DOHH2 (cell line): ENCODE measurements around the gene PPP1R2C.

ENCODE experiments used
- H3F3A ChIP-seq: fragments of 200-600 bp; sonication (generic), shearing (Covaris generic); 2 replicates; pipeline ENCODE4 v1.6.0; 2016; ENCODE audit warnings: antibody characterized with exemption, mild to moderate bottlenecking; ENCODE audit not compliant: control insufficient read depth, insufficient read depth
- H3K27ac ChIP-seq: fragments of 200-600 bp; sonication (generic); 2 replicates; pipeline ENCODE4 v1.5.1; 2014; ENCODE audit warnings: low read depth, mild to moderate bottlenecking, low read length, moderate library complexity
- H3K27me3 ChIP-seq: fragments of 200-600 bp; sonication (generic); 2 replicates; pipeline ENCODE4 v1.6.1; 2014; ENCODE audit warnings: mild to moderate bottlenecking, low read length, mixed read lengths; ENCODE audit not compliant: control insufficient read depth
- H3K36me3 ChIP-seq: fragments of 200-600 bp; sonication (generic); 2 replicates; pipeline ENCODE4 v1.6.1; 2014; ENCODE audit warnings: mild to moderate bottlenecking, low read length, moderate library complexity, mixed read lengths; ENCODE audit not compliant: control insufficient read depth
- H3K4me1 ChIP-seq: fragments of 200-600 bp; sonication (generic); 2 replicates; pipeline ENCODE4 v1.6.1; 2014; ENCODE audit warnings: mild to moderate bottlenecking, low read length, mixed read lengths; ENCODE audit not compliant: control insufficient read depth
- H3K4me2 ChIP-seq: fragments of 200-600 bp; sonication (generic); 2 replicates; pipeline ENCODE4 v1.6.0; 2014; ENCODE audit warnings: mild to moderate bottlenecking, low read length, moderate library complexity
- H3K4me3 ChIP-seq: fragments of 200-600 bp; sonication (generic); 2 replicates; pipeline ENCODE4 v1.5.1; 2014; ENCODE audit warnings: mild to moderate bottlenecking, low read length, mixed read lengths
- H3K79me2 ChIP-seq: fragments of 200-600 bp; sonication (generic); 2 replicates; pipeline ENCODE4 v1.6.1; 2014; ENCODE audit warnings: mild to moderate bottlenecking, low read length, mixed read lengths; ENCODE audit not compliant: control insufficient read depth
- H3K9me2 ChIP-seq: fragments of 200-600 bp; sonication (generic); replicated peaks from 2 replicates; pipeline ENCODE4 v1.6.1; 2014; ENCODE audit warnings: mild to moderate bottlenecking, low read length, mixed read lengths; ENCODE audit not compliant: control insufficient read depth
- H3K9me3 ChIP-seq: fragments of 200-600 bp; sonication (generic); 2 replicates; pipeline ENCODE4 v1.6.1; 2014; ENCODE audit warnings: antibody characterized with exemption, low read length, mixed read lengths; ENCODE audit not compliant: control insufficient read depth, insufficient read depth
- H4K20me1 ChIP-seq: fragments of 200-600 bp; sonication (generic); 2 replicates; pipeline ENCODE4 v1.6.0; 2014; ENCODE audit warnings: low read depth, mild to moderate bottlenecking, antibody characterized with exemption, low read length, moderate library complexity; ENCODE audit not compliant: control insufficient read depth, insufficient read depth
- EZH2phosphoT487 ChIP-seq: fragments of 200-600 bp; sonication (generic); IDR thresholded peaks from 2 replicates; pipeline ENCODE4 v1.6.1; 2017; ENCODE audit warnings: borderline replicate concordance, mild to moderate bottlenecking, antibody characterized with exemption, low read length, moderate library complexity, mixed read lengths
- TF ChIP-seq, protein P1 (sequence below): fragments of 200-600 bp; sonication (generic); IDR thresholded peaks from one replicate; pipeline ENCODE4 v1.5.1; 2014; ENCODE audit warnings: antibody characterized with exemption, mild to moderate bottlenecking, low read depth, low read length; ENCODE audit not compliant: poor library complexity, severe bottlenecking

PPP1R2C gene

DNA sequence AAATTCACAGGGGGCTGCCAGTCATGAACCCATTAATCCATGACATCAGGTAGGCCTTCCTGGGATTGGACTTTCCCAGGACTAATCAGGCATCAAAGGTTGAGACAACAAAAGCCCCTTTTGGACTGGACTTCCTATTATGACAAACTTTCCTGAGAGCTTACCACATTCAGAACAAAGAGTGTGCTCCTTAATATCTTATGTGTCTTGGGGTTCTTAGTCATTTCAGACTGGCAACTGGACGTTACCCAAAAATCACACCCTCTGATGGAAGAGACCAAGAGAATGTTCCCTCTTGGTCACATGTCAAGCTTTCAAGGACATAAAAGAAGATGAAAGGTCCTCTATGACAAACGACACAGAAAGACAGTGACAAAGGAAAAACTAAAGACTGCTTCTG is 31.6 kb upstream of the PPP1R2C start:
- Histone ChIP-seq H3K9me2 (no peaks in the 10 kb centered on the region), H3K27me3 (no peaks in the 10 kb centered on the region), H4K20me1 (no peaks in the 10 kb centered on the region), H3K79me2 (no peaks in the 10 kb centered on the region), H3K4me2 (no peak overlapping the region), H3F3A (no peaks in the 10 kb centered on the region), H3K27ac (no peak overlapping the region), H3K4me1 (no peaks in the 10 kb centered on the region; the same call in 1 of the 2 replicates), H3K36me3 (no peaks in the 10 kb centered on the region), H3K4me3 (no peak overlapping the region), H3K9me3 (no peaks in the 10 kb centered on the region)
- TF ChIP-seq, protein P1, sequence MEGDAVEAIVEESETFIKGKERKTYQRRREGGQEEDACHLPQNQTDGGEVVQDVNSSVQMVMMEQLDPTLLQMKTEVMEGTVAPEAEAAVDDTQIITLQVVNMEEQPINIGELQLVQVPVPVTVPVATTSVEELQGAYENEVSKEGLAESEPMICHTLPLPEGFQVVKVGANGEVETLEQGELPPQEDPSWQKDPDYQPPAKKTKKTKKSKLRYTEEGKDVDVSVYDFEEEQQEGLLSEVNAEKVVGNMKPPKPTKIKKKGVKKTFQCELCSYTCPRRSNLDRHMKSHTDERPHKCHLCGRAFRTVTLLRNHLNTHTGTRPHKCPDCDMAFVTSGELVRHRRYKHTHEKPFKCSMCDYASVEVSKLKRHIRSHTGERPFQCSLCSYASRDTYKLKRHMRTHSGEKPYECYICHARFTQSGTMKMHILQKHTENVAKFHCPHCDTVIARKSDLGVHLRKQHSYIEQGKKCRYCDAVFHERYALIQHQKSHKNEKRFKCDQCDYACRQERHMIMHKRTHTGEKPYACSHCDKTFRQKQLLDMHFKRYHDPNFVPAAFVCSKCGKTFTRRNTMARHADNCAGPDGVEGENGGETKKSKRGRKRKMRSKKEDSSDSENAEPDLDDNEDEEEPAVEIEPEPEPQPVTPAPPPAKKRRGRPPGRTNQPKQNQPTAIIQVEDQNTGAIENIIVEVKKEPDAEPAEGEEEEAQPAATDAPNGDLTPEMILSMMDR, result no peak
- no peak for TF ChIP-seq EZH2phosphoT487

DNA sequence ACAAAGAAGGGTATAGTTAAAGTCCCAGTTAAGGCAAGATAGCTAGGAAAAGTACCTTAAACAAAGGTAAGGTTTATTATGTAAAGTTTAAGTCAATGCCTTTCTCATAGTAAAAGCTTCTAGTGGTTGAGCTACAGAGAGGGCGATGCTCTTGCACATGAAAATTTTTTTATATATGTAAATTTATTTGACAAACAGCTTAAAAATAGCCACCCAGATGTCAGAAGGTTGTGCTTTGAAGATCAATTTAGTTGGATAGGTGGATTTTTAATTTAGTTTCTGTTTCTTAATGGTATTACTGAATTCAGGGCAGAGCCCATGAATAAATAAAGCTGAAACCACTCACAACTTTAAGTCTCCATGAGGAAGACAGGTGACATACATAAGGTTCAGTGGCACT is 29.4 kb upstream of the PPP1R2C start:
- Histone ChIP-seq H3F3A (no peaks in the 10 kb centered on the region), H3K4me2 (no peak overlapping the region), H3K9me2 (no peaks in the 10 kb centered on the region), H4K20me1 (no peaks in the 10 kb centered on the region), H3K36me3 (no peaks in the 10 kb centered on the region), H3K27ac (no peak overlapping the region), H3K27me3 (no peaks in the 10 kb centered on the region), H3K4me1 (no peaks in the 10 kb centered on the region; the same call in 1 of the 2 replicates), H3K79me2 (no peaks in the 10 kb centered on the region), H3K4me3 (no peak overlapping the region), H3K9me3 (no peaks in the 10 kb centered on the region)
- no peak for TF ChIP-seq EZH2phosphoT487
- TF ChIP-seq, protein P1, result no peak

DNA sequence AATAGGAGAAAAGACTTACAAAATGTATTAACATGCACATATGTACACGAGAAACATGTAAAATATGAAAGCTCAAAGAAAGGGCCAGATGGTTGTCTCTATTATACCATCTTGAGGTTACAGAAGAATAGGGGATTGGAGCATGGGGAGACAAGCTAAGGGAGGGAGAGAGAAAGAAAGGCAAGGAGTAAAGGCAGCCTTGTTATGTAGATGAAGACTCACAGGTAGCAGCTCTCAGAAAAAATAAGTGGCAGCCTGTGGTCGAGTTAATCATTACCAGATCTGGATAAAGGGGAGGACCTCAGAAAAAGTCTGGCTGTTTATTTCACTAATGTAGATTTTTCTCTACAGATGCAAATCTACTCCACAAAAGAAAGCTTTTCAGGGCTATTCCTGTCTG is 26.6 kb upstream of the PPP1R2C start:
- Histone ChIP-seq H3K36me3 (no peaks in the 10 kb centered on the region), H3K9me3 (no peaks in the 10 kb centered on the region), H3K4me3 (no peak overlapping the region), H4K20me1 (no peaks in the 10 kb centered on the region), H3F3A (no peaks in the 10 kb centered on the region), H3K4me1 (no peaks in the 10 kb centered on the region; the same call in 1 of the 2 replicates), H3K27ac (no peak overlapping the region), H3K9me2 (no peaks in the 10 kb centered on the region), H3K79me2 (no peaks in the 10 kb centered on the region), H3K4me2 (no peak overlapping the region), H3K27me3 (no peaks in the 10 kb centered on the region)
- TF ChIP-seq EZH2phosphoT487, result no peak
- TF ChIP-seq, protein P1, result no peak

DNA sequence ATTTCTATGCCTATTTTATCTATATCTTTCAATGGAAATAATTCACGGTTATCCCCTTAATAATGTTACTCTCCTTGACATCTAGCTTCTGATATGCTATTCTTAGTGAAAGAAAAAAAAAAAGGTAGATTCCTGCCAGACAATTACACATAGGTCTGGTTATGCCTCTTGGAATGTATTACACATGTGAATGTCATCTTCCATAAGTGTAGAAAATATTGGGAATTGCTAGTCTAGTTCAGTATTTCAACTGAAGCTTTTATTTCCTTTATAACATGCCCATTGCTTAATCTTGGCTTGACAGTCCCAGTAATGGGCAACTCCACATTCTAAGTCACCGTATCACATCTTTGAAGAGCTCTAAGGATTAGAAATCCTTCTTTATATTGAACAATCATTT is 25.4 kb upstream of the PPP1R2C start:
- H3K27ac ChIP-seq, result no peak overlapping the region
- no peaks in the 10 kb centered on the region for H4K20me1 ChIP-seq
- H3F3A ChIP-seq, result no peaks in the 10 kb centered on the region
- H3K27me3 ChIP-seq, result no peaks in the 10 kb centered on the region
- H3K9me3 ChIP-seq, result no peaks in the 10 kb centered on the region
- TF ChIP-seq EZH2phosphoT487, result no peak
- TF ChIP-seq, protein P1, result no peak
- H3K4me2 ChIP-seq, result no peak overlapping the region
- H3K79me2 ChIP-seq, result no peaks in the 10 kb centered on the region
- H3K4me1 ChIP-seq, result no peaks in the 10 kb centered on the region; the same call in 1 of the 2 replicates
- no peaks in the 10 kb centered on the region for H3K9me2 ChIP-seq
- no peaks in the 10 kb centered on the region for H3K36me3 ChIP-seq
- H3K4me3 ChIP-seq, result no peak overlapping the region
